ENCODE measurements around the gene UPP2.

UPP2 gene

GRCh38 chr2:158112992-158113391 is 11.3 kb downstream of the UPP2 start:
- no peak for FAIRE-seq

- FAIRE-seq: no peak
Measured at GRCh38 chr2:158113741-158114295, 12.1 kb downstream of the UPP2 start.

- no peak for FAIRE-seq
Measured at GRCh38 chr2:158114516-158114915, 12.8 kb downstream of the UPP2 start.

GRCh38 chr2:158115202-158115767 is 13.6 kb downstream of the UPP2 start:
- FAIRE-seq: no peak

- no peak for FAIRE-seq
Measured at GRCh38 chr2:158116936-158117335, 15.3 kb downstream of the UPP2 start.

- no peak for FAIRE-seq
Measured at GRCh38 chr2:158120102-158120501, 18.4 kb downstream of the UPP2 start.

GRCh38 chr2:158120664-158121641 is 19.3 kb downstream of the UPP2 start:
- FAIRE-seq: no peak

GRCh38 chr2:158124896-158125295 is 23.2 kb downstream of the UPP2 start:
- FAIRE-seq: no peak

- no peak for FAIRE-seq
Measured at GRCh38 chr2:158125756-158126498, 24.3 kb downstream of the UPP2 start.

GRCh38 chr2:158127380-158127804 is 25.7 kb downstream of the UPP2 start:
- no peak for FAIRE-seq

- FAIRE-seq: no peak
Measured at GRCh38 chr2:158128168-158128973, 26.7 kb downstream of the UPP2 start.

- FAIRE-seq: no peak
Measured at GRCh38 chr2:158129037-158129436, 27.4 kb downstream of the UPP2 start.

GRCh38 chr2:158130832-158131473 is 29.3 kb downstream of the UPP2 start:
- FAIRE-seq: no peak

GRCh38 chr2:158131483-158131912 is 29.8 kb downstream of the UPP2 start:
- no peak for FAIRE-seq

- FAIRE-seq: no peak
Measured at GRCh38 chr2:158131919-158132566, 30.4 kb downstream of the UPP2 start.

GRCh38 chr2:158134055-158134454 is 32.4 kb downstream of the UPP2 start:
- FAIRE-seq: no peak

- FAIRE-seq: no peak
Measured at GRCh38 chr2:158134655-158135054, 33.0 kb downstream of the UPP2 start.

- no peak for FAIRE-seq
Measured at GRCh38 chr2:158135096-158135495, 33.4 kb downstream of the UPP2 start.

- no peak for FAIRE-seq
Measured at GRCh38 chr2:158138255-158138654, 36.6 kb downstream of the UPP2 start.

GRCh38 chr2:158140201-158140600 is 38.5 kb downstream of the UPP2 start:
- no peak for FAIRE-seq

GRCh38 chr2:158142165-158142564 is 40.5 kb downstream of the UPP2 start:
- no peak for FAIRE-seq

Data from A204.1 (cell line).